VCaP (cell line): Measurements from ENCODE around the gene A4GNT.
"Not testable (repeated sequence)": the region's sequence is repeated elsewhere in the genome, so short reads cannot be mapped to it uniquely, and the experiment has no call there.

ENCODE experiments used
- H3K27ac ChIP-seq: fragments of 450-650 bp; 2 replicates; pipeline ENCODE4 v1.5.1; 2017
- CTCF ChIP-seq: fragments of 450-650 bp; conservative IDR thresholded peaks from 2 replicates; pipeline ENCODE4 v1.5.1; 2017; ENCODE audit warnings: mild to moderate bottlenecking, moderate library complexity

Gene A4GNT

DNA sequence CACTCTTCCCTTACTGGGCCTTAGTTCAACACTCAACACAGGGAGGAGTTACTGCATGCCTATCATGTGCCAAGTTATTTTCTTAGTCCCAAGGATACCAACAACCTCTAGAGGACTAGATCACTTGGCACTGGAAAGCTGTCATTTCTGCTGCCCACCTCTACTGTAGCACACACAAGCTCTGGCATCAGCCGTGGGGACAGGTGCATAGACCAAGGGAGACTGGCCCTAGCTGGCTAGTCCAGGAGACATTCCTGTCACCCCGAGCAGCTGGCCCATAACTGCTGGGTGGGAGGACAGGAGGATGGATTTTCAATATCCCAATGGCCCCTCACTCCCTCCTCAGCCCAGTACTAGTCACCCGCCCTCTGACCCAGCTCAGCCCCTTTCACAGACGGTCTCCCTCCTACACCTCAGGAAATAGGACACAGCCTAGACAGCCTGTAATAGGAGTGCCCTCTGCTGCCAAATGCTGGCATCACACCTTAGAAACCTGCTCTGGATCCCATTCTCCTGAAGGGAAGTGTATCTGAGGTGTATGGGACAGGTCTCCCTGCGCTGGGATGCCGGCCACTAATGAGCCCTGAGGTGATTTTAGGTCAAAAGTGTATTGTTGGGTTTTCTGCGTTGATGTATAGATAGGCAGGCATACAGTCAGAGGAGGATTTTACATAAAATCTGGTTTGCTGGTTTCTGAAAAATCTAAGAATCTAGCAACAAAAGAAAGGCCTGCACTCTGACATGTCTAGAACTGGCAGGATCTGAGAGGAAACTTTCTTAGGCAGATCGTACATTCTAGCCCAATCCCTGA is 13.4 kb downstream of the A4GNT start:
- H3K27ac ChIP-seq, result no peak overlapping the region
- peak; percentile 91 for TF ChIP-seq CTCF

DNA sequence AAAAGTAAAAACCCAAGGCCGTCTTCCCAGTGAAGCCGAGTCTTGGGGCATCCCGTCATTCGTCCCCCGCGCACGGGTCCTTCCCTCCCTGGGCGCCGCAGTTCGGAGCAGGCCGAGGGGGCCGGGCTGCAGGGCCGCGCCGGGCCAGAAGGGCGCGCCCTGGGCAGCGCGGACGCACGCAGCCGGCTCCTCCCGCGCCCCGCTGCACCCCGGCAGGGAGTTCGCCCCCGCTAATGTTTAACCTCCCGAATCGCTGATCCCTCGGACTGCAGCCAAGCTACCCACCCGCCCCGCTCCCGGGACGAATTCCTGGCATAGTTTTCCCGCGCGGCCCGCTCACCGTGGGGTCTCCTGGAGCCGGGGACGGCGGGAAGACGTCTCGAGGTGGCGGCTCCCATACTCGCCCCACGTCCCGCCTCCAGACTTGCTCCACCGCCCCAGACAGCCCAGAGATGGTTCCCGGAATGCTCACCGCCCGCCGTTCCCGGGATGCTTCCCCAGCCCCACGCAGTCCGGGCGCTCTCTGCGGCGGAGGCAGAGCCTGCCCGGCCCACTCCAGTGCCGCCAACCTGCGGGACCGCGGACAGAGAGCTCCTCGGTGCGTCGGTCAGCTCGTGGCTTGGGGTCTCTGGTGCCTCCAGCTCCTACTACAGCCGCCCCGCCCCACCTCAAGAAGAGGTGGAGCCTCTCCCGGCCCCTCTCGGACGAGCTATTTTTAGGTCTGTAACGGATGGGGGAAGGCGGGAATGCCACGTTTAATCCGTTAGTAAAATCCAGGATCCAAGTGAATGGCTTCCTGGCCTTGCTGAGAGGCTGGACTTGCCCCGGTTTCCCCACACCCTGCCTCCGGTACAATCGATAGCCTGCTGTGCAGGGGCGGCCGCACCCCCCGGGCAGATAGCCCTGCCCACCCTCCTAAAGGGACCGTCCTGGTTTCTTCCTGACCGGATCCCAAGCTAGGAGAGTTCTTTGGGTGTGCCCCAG is 16.9 kb downstream of the A4GNT start, which contains the start of gene DZIP1L:
Gene DZIP1L (minus strand): TSS at position 621 of the 984 bp plus-strand sequence. CDS start 11,637 bp downstream, outside the sequence.
- H3K27ac ChIP-seq, result peak within 1 kb of the TSS; percentile 55

GRCh38 chr3:138114431-138114918 is 17.7 kb downstream of the A4GNT start:
- peak overlapping the region; percentile 55 for H3K27ac ChIP-seq
- TF ChIP-seq CTCF, result no peak

More for the DNA sequence above, 16.9 kb downstream of the A4GNT start, which contains the start of gene DZIP1L:
- peak; percentile 73 for TF ChIP-seq CTCF

- H3K27ac ChIP-seq, result no peak overlapping the region
- no peak for TF ChIP-seq CTCF
These were observed 18.9 kb downstream of the A4GNT start for GRCh38 chr3:138113326-138113725.

GRCh38 chr3:138112362-138112761 is 19.8 kb downstream of the A4GNT start:
- TF ChIP-seq CTCF, result no peak
- H3K27ac ChIP-seq, result no peak overlapping the region

DNA sequence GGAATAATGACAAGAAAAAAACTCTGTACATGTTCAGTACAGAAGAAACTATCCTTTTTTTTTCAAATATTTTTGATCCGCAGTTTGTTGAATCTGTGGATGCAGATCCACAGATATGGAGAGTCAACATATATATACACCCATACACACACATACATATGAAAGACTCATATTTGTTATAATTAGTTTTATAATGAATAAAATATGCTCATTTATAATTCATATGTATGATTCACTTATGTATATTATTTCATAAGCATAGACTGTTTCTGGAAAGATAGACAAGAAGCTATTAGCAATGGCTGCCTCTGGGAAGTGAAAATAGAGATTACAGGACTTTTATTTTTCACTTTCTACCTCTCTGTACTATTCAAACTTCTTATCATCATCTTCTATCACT is 26.6 kb downstream of the A4GNT start:
- TF ChIP-seq CTCF, result no peak
- no peak overlapping the region for H3K27ac ChIP-seq

- H3K27ac ChIP-seq, result no peak overlapping the region
- TF ChIP-seq CTCF, result no peak
These were observed 28.7 kb downstream of the A4GNT start for GRCh38 chr3:138103466-138103865.

- H3K27ac ChIP-seq, result not testable (repeated sequence)
These were observed 30.7 kb downstream of the A4GNT start for GRCh38 chr3:138101351-138101940.
